ENCODE measurements around the gene PRELID3B. TPM values are rescaled to one million over a fixed set of nuclear protein-coding genes. Genes with fewer than 3 reads are reported as not detected.

PRELID3B gene
- total RNA-seq, 1 experiment from 2014 or later: 76.2 TPM

DNA sequence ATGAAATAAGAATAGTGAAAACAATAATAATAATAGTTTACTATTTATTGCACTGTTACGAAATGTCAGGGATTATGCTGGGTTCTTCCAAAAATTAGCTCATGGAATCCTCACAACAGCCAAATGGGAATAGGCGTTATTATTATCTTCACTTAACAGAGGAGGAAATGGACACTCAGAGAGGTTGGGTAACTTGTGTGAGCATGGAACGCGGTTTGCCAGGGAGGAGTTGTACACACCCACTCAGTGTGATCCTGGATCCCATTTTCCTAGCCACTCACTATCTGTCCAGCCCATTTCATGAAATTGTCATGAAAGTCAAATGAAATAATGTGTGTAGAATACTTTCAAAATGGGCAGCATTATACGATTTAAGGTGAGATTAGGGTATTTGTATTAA is 56.9 kb downstream of the PRELID3B start:
- no peak for DNase-seq (ENCODE audit: low spot score)
- in situ Hi-C loops (cut with HindIII; ENCODE audit: low sequenced_read_pairs): no loop called here

DNA sequence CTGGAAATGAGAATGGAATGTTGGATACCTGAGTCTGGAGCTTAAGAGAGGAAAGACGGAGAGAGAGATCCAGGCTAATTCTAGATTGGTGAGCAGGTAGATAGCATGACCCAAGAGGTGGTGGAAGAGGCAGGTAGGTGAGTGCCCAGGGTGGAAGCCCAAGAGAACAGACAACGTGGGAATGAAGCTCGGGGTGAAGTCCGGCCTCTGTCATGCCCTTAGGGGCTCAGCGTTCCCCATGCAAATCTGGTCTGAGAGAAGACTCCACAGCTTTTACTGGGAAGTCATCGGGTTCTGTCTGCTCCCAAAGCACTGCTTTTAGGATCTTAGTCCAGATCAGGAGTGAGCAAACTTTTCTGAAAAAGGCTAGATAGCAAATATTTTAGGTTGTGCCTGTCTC is 57.9 kb downstream of the PRELID3B start:
- in situ Hi-C loops (cut with HindIII; ENCODE audit: low sequenced_read_pairs): no loop called here
- no peak for DNase-seq (ENCODE audit: low spot score)

Other genes with a start within 250 kb of the PRELID3B start
- not detected in 2 replicates for gene GNAS-AS1, start 191.9 kb downstream of the PRELID3B start, total RNA-seq (2014; rRNA removed; shearing (Covaris generic))
- 580 and 603 TPM in 2 replicates for gene GNAS, start 190.1 kb downstream of the PRELID3B start, total RNA-seq (2014; rRNA removed; shearing (Covaris generic))
- gene NELFCD, start 61.5 kb downstream of the PRELID3B start, total RNA-seq (2014; rRNA removed; shearing (Covaris generic)): 58.0 and 58.9 TPM in 2 replicates
- not detected in 2 replicates for gene CTSZ, start 35.5 kb downstream of the PRELID3B start, total RNA-seq (2014; rRNA removed; shearing (Covaris generic))
- not detected in 2 replicates for gene TUBB1, start 23.4 kb downstream of the PRELID3B start, total RNA-seq (2014; rRNA removed; shearing (Covaris generic))
- gene ATP5F1E, start 10.5 kb downstream of the PRELID3B start, total RNA-seq (2014; rRNA removed; shearing (Covaris generic)): 35.4 and 51.3 TPM in 2 replicates
- gene ZNF831, start 121.0 kb upstream of the PRELID3B start, total RNA-seq (2014; rRNA removed; shearing (Covaris generic)): not detected in 2 replicates